Activated CD4-positive, alpha-beta T cell treated with anti-CD3 and anti-CD28 coated beads for 48 hours (primary cell): ENCODE data around the gene TAMALIN.
"Not testable (repeated sequence)": the region's sequence is repeated elsewhere in the genome, so short reads cannot be mapped to it uniquely, and the experiment has no call there.

Experiments
- DNase-seq: peaks from one replicate; pipeline ENCODE4 v3.0.0-alpha.2; 2020

The TAMALIN gene

GRCh38 chr12:52006726-52007157 lies at the start of gene TAMALIN:
TAMALIN (plus strand) TSS chr12:52006946; CDS start chr12:52007020, 74 bp downstream.
- DNase-seq = peak; percentile 79

- DNase-seq = no peak
Measured at GRCh38 chr12:51958542-51958941, 48.2 kb upstream of the TAMALIN start.

DNA sequence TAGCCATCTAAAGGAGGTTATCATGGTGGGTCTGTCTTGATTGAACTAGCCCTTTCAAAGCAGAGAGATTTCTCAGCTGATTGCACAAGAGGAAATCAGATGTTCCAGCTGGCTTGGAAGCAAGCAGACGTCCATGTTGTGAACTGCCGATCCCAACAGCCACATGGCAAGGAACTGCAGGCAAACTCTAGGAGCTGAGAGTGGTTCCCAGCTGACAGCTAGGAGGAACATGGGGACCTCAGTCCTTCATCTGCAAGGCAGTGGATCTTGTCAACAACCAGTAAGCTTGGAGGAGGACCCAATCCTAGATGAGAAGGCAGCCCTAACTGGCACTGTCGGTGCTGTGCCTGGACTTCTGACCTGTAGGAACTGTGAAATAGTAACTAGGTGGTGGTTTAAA lies 47.5 kb upstream of the TAMALIN start:
- no peak for DNase-seq

- DNase-seq = no peak
Measured at GRCh38 chr12:51959921-51960320, 46.8 kb upstream of the TAMALIN start.

DNA sequence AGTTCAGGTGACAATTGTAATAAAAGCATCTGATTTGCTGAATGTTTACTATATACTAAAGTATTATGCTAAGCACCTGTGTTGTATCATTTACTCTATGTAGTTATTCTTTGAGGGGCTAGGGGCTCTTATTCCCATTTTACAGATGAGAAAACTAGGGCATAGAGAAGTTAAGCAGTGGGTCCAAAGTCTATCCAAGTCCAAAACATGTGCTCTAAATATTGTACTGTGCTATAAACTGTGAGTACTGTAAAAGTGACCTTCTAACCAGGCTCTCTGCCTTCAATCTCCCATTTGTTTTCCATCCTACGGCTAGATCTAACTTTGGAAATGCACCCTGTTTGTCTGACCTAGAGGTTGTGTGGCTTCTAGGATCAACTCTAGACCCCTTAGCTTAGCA lies 46.3 kb upstream of the TAMALIN start:
- no peak for DNase-seq

- no peak for DNase-seq
Measured at GRCh38 chr12:51960890-51961289, 45.9 kb upstream of the TAMALIN start.

- DNase-seq = no peak
Measured at GRCh38 chr12:51961834-51962233, 44.9 kb upstream of the TAMALIN start.

DNA sequence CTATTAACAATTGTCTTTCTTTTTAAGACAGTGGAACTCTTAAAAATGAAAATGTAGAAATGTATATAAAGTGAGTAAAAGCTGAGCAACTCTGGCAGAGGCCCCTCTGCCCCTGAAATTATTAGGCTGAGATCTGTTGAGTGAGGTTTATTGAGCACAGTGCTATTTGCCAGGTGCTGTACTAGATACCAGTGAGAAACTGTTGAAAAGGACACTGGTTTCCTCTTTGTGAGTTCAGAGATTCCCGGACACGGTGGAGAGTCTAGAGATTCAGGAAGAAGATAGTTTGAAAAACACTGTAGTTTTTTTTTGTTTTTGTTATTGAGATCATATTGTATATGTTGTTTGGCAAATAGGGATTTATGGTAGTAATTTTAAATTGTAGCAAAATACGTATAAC lies 44.0 kb upstream of the TAMALIN start:
- DNase-seq = no peak

- no peak for DNase-seq
Measured at GRCh38 chr12:51963477-51963876, 43.3 kb upstream of the TAMALIN start.

- DNase-seq = no peak
Measured at GRCh38 chr12:51969643-51970042, 37.1 kb upstream of the TAMALIN start.

DNA sequence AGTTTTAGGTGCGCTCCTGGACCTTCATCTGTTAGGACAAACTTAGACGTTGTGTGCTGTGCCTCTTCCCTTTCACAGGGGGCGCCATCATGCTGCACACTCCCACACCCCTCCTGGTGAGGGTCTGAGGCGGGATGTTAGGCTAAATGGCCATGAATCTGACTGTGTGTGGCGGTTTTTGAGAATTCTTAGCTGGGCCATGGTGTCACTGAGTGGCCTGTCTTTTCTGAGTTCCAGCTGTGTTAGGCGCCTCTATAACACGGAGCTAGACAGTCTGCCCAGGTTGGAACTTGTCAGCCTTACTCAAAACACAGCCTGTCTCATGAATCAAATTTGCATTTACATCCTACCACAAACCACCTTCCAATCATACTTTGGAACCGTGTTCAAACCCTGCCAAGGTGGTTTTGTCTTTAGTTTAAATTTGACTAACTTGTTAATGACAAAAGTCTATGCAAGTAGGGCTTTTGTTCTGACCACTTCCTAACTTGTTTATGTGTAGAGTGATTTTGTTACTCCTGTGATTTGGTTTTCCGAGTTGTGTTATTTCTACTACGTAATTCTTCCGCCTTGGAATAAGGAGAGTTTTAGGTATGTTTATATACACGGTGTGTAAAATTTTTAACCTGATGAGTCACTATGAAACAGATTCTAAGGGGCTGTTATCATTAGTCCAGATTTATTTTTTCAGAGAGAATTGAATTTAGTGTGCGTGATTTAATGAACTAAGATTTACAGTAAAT lies 35.7 kb upstream of the TAMALIN start:
- peak; percentile 66 for DNase-seq

- DNase-seq = no peak
Measured at GRCh38 chr12:51971679-51972421, 34.9 kb upstream of the TAMALIN start.

- DNase-seq = no peak
Measured at GRCh38 chr12:51972422-51972812, 34.3 kb upstream of the TAMALIN start.

DNA sequence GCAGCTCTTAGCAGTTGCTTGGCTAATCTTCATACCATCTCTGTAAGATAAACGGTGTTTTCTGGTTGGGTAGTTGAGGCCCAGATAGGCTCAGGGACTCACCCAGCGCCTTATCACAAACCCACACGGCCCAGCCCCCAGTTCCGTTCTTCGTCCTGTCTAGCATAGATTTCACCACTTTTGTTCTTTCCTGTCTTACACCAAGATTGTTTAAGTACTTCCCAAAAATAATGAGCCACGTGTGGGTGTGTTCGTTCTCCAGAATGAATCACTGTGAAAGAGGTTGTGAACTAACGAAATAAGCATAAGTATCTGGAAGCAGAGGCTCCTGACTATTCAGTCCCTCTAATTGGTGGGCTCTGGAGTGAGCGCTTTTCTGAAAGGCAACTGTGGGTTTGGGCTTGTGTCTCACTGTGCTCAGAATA lies 33.9 kb upstream of the TAMALIN start:
- peak; percentile 78 for DNase-seq

DNA sequence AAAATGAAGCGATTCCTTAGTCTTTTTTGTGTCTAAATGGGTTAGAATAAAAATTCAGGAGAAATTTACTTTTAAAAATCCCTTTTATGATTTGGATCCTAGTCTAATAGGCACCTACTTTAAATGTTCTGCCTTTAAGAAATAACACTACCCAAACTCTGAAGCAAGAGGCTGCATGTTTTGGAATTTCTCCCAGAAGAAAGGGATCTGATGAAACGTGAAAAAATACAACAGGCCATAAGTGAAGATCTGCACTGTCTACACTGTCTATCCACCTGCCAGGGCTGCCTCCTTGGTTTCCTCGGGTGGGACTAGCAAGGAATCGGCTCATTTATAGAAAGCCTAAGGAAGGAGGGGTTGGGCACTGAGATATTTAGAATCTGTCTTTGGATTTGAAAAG lies 33.2 kb upstream of the TAMALIN start:
- DNase-seq = no peak

DNA sequence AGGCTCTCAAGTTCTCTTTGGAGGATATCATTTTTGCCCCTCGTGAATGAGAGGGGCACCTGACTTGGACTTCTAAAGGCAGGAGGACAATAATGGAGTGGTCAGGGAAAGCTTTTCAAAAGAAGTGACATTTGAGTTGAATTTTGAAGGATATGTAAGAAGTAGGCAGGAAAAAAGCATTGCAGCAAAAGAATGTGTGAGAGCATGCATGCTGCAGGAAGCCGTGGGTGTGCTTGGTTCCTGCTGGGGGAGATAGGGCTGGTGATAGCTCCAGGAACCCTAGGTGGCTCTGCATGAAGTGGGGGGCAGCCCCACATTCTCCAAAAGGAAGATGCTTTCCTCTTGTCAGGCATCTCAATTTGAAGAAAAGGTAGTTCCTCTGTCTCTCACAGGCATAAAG lies 32.1 kb upstream of the TAMALIN start:
- DNase-seq = peak; percentile 27

GRCh38 chr12:51975196-51975595 lies 31.6 kb upstream of the TAMALIN start:
- no peak for DNase-seq

- no peak for DNase-seq
Measured at GRCh38 chr12:51976376-51977160, 30.2 kb upstream of the TAMALIN start.

- DNase-seq = no peak
Measured at GRCh38 chr12:51977320-51977753, 29.4 kb upstream of the TAMALIN start.

GRCh38 chr12:51979306-51979705 lies 27.4 kb upstream of the TAMALIN start:
- DNase-seq = not testable (repeated sequence)

DNA sequence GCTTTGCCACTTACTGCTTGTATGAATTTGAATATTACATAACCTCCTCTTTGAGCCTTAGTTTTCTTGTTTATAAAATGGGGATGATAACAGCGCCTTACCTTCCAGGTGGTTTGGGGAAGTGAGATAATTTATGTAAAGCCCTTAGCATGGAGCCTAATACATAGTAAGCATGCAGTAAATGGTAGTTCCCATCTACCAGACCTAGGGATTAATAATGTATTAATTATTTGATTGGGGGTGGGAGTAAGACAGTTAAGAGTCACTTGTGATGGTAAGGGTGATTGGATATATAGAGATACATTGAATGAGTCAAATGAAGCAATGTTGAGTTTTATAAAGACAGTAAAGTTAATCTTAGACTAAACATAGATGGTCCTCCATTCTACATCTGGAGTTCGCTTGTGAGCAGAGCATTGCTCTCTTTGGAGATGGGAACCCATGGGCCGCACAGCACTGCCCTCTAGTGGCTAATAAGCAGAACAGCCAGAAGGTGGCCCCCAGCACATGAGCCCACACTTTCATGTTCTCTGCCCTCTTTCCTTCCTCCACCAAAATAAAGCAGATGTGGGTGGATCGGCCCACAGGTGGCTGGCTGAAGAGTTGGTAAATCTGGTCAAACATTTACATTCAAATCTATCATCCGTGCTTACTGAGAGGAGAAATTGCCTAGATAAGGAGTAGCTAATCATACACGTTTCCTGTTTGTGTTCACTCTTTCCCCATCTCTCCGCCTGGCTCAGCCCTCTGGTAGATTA lies 26.5 kb upstream of the TAMALIN start:
- peak; percentile 74 for DNase-seq

DNA sequence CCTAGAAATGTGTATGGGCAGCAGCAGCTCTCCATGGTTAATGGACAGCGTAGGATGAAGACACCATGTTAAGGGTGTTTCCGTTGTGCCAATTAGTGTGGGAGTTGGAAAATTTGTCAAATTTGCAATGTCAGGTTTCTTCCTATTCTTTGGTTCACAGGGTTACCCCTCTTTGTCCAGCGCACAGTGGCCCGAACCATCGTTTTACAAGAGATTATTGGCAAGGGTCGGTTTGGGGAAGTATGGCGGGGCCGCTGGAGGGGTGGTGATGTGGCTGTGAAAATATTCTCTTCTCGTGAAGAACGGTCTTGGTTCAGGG lies 26.0 kb upstream of the TAMALIN start:
- DNase-seq = no peak

DNA sequence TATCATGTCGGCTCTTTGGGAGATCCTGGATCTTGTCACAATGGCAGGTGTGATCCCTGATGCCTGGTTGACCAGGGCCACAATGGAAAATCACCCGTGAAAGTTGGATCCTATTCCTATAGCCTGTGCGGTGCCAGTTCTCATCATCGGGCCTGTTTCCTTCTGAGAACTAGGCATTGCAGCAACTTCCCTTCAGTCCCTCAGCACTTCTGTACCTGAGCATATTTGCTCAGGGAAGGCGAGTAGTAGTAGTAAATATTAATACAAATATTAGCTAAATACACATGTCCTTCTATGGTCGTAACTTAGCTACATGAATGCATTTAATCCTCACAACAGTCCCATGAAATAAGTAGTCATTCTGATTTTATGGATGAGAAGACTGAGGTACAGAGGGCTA lies 22.1 kb upstream of the TAMALIN start:
- no peak for DNase-seq
